ENCODE data around the gene TOX2. TPM values are rescaled to one million over a fixed set of nuclear protein-coding genes. Genes with fewer than 3 reads are reported as not detected.

TOX2 gene
- total RNA-seq, 1 experiment from 2014 or later: 0.06 TPM

DNA sequence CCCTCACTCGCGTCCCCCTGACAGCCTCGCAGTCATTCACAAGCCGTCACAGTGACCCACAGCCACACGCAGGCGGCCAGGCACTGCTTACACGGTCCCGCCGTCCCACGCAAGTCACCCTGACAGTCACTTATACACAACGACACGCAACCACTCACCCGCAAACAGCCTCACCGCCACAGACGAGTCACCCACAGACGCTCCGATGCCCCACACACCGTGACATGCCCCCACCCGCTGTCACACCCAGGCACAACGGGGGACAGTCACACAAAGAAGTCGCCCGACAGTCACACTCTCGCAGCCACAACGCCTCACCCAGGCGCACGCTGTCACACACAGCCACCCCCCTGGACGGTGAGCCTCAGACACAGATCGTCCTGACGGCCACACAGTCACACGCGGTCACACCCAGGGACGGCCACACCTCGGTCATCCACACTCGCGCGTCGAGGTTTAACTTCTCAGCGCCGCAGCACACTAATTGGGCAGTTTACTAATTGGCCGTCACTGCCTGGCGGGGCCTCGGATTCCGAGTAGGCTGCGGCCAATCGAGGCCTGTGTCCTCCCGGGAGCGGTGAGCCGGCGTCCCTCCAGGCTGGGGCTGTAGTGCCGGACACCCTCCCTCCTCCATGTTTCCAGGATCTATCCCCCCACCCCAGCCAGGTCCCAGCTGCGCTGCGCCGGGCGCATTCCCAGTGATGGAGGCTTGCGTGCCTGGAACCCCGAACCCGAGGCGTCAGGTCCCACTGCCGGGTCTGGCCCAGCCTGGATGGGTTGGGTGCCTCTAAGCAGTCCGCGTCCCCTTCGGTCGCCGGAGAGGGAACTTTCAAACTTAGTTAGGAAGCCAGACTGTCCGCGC, 790 bp downstream of the TOX2 start:
- peak; percentile 40 for DNase-seq (ENCODE audit: low read depth)

DNA sequence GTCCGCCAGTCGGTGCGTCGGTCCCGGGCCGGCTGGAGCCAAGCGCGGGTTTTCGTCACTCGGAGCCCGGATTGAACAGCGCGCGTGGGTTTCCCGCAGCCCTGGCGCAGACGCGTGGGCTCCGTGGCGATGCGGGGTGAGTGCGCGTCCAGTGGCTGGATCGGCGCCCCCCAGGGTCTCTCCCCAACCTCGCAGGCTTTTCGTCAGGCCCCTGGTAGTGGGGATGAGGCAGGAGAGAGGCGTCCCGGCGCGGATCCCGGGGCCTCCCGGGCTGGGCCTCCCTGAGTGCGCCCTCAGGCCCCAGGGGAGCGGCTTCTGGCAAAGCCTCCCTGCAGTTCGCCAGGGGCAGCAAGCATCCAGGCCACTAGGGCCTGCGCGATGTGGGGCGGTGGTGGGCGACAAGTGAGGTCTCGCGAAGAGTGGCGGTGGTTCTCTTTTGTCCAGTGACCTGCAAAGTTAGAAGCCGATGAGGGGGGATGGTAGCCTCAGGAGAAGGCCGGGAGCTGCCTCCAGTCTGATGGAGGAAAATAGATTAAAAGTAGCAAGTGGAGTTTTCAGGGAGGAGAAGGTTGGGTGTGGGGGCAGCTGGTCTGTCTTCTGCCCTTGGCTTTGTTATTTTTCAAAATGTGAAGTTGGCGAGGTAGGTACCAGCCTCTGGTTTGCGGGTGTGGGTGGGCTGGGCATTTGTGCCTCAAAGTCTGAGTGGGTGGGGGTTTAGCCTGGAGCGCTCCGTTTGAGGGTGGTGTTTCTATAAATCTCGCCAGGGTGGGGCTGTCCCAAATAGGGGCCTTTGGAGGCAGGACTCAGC, 1.6 kb downstream of the TOX2 start:
- no peak for DNase-seq (ENCODE audit: low read depth)

- no peak for DNase-seq (ENCODE audit: low read depth)
Measured at GRCh38 chr20:43916881-43917371, 2.3 kb downstream of the TOX2 start.

DNA sequence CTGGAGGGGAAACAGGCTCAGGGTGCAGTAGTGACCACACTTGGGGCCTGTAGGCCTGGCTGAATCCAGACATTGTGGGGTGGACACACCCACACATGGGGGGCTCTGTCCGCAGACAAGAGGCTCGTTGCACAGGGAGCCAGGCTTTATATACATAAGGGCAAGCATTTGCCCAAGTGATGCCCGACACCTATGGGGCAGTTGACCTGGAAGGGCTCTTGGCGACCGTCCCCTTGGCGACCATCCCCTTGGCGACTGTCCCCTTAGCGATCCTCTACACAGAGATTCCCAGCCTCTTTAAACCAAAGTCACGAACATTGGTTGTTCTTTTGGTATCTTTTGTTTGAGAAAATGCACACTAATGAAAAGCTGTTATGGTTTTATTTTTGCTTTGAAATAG, 2.7 kb downstream of the TOX2 start:
- no peak for DNase-seq (ENCODE audit: low read depth)

- DNase-seq (ENCODE audit: low read depth): no peak
Measured at GRCh38 chr20:43919686-43920403, 5.2 kb downstream of the TOX2 start.

GRCh38 chr20:43920797-43921196, 6.1 kb downstream of the TOX2 start:
- no peak for DNase-seq (ENCODE audit: low read depth)

DNA sequence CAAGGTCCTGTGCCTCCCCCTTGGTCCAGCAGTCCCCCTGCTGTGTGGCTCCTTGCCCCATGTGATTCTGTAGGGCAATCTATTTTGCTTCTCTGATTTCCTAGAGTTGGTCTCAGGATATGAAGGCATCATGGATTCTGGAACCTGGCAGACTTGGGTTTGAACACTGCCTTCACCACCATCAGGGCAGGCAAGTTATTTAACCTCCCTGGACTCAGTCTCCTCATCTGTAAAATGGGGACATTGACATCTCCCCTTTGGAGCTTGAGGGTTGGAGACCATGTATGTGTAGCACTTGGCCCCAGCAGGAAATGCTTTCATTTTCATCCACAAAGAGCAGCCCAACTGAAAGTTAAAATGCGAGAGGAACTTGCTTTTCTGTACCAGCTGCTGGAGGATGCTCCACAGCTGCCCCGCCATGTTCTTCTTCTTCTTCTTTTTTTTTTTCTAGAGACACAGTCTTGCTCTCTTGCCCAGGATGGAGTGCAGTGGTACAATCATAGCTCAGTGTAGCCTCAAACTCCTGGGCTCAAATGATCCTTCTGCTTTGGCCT, 6.7 kb downstream of the TOX2 start:
- no peak for DNase-seq (ENCODE audit: low read depth)

DNA sequence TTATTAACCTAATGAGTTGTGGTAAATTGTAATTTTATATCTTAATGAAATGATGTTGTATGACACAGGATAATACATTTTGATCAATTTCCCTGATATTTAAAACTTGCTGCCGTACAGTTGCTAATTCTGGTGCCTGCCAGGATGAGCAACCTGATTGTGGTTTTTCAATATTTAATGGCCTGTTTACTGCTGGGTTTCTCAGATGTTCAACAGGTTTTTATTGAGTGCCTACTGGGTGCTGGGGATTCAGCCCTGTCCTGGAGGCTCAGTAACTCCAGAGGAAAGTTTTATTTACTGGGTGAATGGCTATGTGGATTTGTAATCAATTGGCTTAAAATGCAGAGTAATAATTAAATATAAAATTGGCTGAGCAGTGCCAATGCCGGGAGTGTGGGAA, 8.0 kb downstream of the TOX2 start:
- DNase-seq (ENCODE audit: low read depth): no peak

DNA sequence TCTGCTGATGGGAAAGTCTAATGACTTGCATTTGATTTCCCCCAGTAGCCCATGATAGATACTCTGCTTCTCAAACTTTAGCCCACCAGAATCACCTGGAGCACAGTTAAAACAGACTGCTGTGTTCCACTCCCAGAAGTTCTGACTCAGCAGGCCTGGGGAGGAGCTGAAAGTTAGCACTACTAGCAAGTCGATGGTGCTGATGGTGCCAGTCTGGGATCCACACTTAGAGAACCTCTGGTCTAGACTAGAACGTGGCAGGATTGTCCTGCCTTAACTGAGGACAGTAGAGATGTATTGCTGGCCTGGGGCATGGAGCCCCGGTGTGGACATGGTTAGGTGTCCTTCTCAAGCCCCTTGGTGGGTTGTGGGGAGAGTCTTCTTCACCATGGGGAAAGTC, 8.7 kb downstream of the TOX2 start:
- no peak for DNase-seq (ENCODE audit: low read depth)

GRCh38 chr20:43923917-43924316, 9.3 kb downstream of the TOX2 start:
- DNase-seq (ENCODE audit: low read depth): no peak

GRCh38 chr20:43925215-43925614, 10.6 kb downstream of the TOX2 start:
- peak; percentile 49 for DNase-seq (ENCODE audit: low read depth)

GRCh38 chr20:43925801-43926200, 11.1 kb downstream of the TOX2 start:
- DNase-seq (ENCODE audit: low read depth): peak; percentile 71

DNA sequence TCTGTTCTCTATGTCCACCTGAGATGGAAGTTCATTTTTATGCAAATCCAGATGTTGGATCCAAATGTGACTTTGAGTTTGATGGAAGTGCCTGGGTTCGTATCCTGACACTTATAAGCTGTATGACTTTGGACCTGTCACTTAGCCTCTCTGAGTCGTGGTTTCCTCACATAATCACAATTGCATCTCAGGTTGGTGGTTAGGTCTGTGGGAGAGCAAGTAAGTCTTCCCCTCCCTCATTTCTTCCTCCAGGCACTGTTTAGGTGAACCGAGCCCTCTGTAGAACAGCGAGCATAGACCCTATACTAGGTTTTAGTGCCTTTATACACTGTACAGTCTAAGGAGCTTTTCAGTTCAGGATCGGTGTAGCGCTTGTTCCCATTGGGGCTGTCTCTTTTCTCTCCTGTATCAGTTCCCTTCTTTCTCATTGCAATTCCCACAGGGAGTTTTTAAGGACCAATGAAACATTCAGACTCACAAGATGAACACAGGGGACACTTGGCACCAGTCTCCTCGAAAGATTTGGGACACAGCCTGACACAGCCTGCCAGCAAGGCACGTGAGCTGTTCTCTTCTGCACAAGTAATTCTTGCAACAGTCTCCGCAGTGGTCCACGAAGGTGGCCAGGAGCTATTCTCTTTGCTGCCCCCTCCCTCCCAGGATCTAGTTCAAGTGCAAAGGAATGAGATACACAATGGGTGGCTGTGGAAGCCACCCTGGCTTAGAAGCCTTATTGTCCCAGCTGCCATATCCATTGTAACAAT, 11.8 kb downstream of the TOX2 start:
- no peak for DNase-seq (ENCODE audit: low read depth)

DNA sequence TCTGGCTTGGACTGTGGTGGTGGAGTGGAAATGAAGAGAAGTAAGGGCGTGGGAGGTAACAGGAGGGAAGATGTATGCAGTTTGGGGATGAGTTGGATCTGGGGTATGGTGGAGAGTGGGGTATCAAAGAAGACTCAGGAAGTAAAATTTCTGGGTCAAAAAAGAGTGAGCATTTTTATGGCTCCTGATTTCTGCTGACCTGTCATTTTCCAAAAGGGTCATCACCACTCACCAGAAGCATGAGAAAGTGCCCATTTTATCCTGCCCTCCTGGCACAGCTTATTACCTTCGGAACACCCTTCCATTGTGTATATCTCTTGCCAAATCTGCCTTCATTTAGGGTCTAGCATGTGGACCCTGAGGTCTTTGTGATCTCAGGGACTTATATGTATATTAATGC, 17.3 kb downstream of the TOX2 start:
- no peak for DNase-seq (ENCODE audit: low read depth)

GRCh38 chr20:43934833-43935232, 20.2 kb downstream of the TOX2 start:
- no peak for DNase-seq (ENCODE audit: low read depth)

- no peak for DNase-seq (ENCODE audit: low read depth)
Measured at GRCh38 chr20:43936104-43936770, 21.6 kb downstream of the TOX2 start.

DNA sequence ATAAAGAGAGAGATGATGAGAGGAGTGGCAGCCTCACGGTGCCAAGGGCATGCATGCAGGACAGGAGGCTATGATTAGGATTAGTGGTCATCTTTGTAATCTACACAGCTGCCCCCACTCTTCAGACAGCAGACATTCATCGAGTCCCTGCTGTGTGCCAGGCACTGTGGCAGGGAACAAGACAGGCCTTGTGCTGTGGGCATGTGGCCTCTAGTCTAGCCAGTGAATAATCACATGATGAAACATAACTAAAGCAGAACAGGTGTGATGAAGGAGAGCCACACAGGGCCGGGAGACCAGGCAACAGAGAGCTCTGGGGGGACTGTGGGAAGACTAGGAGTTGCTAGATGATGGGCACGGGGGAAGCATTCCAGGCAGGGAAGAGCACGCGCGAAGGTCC, 22.2 kb downstream of the TOX2 start:
- no peak for DNase-seq (ENCODE audit: low read depth)

- no peak for DNase-seq (ENCODE audit: low read depth)
Measured at GRCh38 chr20:43937591-43937990, 22.9 kb downstream of the TOX2 start.

DNA sequence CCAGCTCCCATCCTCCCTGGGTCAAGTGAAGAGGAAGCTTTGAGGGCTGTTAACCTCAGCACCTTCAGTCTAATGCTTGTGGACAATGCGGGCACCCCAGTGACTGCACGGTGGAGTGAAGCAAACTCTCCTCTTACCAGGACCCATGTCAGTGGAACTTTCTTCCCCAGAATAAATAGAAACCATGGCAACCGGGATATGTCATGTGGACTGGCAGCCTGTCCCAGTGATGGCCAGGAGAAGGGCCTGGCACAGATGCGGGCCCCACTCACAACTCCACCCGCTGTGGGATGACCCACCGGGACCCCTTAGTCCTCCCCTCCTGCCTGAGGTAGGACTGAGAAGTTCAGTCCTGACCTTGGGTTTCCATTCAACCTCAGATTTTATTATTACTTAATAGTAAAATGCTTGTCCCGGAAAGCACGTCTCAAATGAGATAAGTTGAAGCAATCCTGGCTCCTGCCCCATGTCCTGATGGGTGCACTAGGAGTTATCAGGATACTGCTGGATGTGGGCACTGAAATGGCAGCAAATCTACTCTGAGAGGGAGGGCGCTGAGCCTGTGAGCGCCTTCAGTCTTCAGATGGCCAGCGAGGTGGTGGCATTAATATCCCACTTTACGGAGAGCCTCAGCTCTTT, 23.5 kb downstream of the TOX2 start:
- DNase-seq (ENCODE audit: low read depth): no peak
